ENCODE data around the gene MYH3.

The MYH3 gene

GRCh38 chr17:10648956-10649355, 8.2 kb downstream of the MYH3 start:
- DNase-seq = no peak

DNA sequence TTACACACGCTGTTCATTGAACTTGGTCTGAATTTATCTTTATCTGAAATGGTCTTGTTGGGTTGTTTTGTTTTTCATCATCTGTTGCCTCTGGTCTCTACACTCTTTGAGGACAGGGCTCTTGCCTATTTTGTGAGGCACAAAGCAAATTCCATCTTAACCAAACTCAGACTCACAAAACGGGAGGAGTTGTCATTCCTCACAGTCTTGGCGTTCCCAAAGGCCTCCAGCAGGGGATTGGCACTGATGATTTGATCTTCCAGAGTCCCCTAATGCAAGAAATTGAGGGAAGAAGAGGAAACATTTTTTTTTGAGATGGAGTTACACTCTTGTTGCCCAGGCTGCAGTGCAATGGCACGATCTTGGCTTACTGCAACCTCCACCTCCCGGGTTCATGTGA, 8.7 kb downstream of the MYH3 start:
- no peak for DNase-seq

DNA sequence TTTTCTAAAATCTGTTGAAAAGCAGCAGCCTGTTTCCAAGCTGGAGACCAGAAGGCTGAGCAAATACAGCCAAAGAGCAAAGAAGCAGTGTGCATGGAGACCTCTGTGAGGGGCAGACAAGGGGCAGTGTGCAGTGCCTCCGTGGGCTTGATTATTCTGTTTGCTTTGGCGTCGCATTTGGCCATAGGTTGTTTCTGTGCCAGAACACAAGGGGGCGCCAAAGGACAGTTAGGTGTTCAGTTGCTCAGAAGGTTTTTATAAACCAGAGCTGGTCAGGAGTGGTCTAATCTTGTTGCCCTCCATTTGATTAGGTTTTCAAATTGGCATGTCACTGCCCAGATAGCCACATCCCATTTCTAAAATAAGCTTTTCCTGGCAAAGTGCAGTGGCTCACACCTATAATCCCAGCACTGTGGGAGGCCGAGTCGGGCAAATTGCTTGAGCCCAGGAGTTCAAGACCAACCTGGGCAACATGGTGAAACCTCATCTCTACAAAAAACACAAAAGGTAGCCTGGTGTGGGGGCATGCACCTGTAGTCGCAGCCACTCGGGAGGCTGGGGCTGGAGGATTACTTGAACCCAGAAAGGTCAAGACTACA, 10.6 kb downstream of the MYH3 start:
- peak; percentile 71 for DNase-seq

DNA sequence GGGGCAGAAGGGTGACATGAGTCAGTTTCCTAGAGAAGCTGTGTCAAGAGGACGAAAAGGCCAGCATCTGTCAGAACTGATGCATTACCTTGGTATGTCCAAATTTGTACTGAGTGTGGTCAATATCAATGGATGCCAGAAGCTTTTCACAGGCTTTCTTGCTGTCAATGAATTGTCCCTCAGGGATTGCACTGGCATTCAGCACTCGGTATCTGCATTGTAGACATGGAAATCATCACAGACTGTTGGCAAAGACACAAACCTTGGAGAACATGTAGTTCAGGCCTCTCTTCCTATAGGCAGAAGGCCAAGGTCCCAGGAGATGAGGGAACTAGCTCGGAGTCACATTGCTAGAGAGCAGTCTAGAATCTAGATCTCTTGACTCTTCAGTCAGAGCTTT, 16.6 kb downstream of the MYH3 start:
- no peak for DNase-seq

DNA sequence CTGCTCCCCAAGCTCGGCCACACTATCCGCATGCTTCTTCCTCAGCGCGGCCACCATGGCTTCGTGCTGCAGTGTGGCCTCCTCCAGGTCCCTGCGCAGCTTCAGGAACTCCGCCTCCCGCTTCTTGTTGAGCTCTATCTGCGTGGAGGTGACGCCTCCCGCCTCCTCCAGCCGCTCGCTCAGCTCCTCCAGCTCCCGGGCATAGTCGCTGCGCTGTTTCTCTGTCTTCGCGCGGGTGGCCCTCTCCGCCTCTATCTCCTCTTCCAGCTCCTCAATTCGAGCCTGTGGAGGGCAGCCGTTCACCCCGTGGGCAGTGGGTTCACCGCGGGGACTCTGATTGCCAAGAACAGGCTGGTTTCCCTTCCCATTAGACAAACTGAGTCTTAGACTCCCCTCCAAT, 19.0 kb downstream of the MYH3 start:
- DNase-seq = no peak

GRCh38 chr17:10635290-10635689, 21.8 kb downstream of the MYH3 start:
- no peak for DNase-seq

GRCh38 chr17:10633738-10634379, 23.2 kb downstream of the MYH3 start:
- no peak for DNase-seq

DNA sequence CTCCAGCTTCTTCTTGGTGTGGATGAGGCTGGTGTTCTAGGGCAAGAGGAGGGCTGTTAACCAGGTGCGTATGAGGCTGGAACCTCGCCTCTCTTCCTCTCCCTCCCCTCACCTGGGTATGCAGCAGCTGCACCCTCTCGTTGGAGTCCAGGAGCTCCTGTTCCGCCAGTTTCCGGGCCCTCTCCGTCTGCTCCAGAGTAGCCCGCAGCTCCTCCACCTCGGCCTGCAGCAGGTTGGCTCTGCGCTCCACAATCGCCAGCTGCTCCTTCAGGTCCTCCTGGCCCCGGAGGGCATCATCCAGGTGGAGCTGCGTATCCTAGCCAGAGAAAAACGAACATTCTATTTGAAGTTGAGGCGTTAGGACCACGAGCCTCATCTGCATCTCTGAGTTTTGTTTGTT, 25.4 kb downstream of the MYH3 start:
- no peak for DNase-seq

GRCh38 chr17:10631048-10631700, 25.9 kb downstream of the MYH3 start:
- DNase-seq = peak; percentile 18

DNA sequence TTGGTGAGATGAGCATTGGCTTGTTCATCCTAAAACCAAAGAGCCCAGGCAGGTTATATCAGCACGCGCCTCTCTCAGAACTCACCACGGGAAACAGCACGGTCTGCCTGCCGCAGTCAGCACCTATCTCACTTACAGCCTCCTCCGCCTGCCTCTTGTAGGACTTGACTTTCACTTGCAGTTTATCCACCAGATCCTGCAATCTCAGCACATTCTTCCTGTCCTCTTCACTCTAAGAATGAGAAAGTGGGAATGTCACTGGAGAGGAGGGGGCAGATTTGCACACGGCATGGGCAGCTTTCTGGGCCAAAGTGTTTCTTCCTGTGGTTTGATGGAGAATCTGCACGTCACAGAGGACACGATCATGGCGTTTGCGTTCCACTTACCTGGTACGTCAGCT, 27.4 kb downstream of the MYH3 start:
- DNase-seq = no peak

DNA sequence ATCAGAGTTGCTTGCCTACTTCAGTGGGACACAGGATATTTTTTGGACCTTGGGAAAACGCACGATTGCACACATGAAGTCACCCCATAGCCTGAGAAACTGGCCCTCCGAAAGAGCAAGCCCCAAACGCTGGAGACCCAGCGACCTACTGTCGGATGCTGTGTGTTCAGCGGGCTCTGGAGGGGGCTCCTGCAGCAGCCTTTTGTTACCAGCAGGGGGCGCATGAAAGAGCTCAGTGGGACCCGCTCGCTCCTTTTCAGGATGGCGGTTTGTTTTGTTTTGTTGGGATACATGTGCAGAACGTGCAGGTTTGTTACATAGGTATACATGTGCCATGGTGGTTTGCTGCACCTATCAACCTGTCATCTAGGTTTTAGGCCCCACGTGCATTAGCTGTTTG, 28.4 kb downstream of the MYH3 start:
- no peak for DNase-seq

DNA sequence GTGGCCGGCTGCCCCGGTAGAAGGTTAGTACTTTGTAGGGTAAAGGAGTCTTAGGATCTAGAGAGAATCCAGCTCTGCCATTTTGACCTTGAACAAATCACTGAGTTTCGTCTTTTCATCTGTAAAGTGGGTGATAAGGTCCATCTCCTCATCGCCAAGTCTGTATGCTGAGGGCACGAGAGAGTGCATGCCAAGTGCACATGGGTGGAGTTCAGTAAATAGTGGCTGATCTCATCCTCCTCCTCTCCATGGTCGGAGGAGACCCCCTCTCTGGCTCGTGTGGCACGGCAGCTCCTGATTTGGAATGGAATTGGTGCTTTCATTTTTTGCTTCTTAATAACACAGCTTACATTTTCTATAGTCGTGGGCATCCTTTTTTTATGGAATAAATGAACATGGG, 30.7 kb downstream of the MYH3 start:
- no peak for DNase-seq

DNA sequence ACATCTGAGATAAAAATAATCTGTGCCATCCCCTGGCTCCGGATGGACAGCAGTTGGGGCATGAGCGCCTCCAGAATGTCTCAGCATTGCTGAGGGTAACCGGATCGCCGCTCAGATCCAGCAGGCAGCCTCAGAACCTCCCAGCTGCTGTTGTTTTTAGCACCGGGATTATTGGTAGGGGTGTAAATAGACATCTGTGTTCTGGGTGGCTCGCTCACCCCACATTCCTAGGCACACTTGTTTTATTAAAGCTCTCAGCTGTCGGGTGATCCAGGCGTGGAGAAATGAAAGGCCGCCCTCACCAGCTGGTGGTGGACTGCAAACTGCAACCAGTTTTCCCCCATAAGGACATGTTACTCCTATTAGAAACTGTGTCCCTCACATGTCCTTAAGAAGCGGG, 32.1 kb downstream of the MYH3 start:
- no peak for DNase-seq

DNA sequence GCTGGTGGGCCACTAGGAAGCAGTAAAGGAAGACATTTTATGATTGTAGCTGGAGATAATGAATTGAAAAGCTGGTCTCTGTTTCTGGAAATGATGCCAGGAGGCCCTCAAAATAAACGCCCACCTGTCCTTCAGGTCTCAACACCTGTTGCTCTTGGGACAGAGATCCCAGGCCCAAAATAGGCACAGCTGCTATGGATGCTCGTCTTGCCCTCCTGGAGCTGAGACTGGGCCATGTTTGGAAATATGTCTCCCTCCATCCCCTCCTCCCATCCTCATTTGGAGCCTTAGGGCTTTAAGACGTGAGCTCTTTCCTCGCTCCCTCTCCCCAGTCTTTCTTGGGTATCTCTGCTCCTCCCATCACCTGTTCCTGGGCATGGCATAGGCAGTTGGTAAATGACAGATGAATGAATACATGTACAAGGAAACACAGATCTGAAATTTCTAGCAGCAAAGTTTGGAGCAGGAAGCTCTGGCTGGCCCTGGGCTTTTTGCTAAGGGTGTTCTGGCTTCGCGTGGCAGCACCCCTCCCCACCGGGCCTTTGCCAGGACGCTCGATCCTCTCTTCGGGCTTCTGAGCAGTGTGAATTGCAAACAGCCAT, 33.3 kb downstream of the MYH3 start:
- no peak for DNase-seq

DNA sequence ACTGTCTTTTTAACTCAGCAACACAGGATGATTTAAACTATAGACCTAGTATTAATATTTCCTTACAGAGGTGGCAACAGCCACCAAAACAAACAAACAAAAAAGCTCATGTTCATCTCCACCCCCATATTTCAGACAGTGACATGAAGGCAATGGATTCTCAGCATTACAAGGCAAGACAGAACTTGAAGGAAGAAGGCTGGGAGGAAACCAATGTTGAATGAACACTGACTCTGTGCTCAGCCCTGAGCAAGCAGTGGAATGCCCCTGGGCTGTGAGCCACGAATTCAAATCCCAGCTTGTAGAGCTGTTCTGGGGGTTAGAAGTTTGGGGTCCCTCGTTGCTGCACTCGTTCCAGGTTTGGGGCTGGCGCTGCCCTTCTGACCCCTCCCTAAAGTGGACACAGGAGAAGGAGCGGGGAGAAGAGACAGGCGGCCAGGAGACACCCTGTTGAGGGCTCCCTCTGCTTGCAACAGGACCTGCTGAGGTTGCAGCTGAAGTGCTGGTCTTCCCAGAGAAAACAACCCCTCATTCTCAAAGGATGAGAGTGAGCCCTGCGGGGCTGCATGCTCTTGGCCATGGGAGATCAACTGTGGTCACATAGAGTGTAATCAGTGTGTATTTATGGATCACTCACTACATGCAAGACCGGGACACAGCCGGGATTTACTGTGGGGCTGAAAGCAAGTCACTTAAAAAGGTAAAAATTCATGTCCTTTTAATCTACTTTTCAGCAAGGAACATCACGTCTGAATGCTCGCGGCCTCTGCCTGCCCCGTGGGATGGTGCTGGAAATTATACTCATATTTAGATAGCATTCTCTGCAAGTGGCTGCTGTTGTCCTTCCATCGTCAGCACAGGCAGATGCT, 34.3 kb downstream of the MYH3 start:
- no peak for DNase-seq

- no peak for DNase-seq
These were observed 35.7 kb downstream of the MYH3 start for GRCh38 chr17:10621397-10621796.

DNA sequence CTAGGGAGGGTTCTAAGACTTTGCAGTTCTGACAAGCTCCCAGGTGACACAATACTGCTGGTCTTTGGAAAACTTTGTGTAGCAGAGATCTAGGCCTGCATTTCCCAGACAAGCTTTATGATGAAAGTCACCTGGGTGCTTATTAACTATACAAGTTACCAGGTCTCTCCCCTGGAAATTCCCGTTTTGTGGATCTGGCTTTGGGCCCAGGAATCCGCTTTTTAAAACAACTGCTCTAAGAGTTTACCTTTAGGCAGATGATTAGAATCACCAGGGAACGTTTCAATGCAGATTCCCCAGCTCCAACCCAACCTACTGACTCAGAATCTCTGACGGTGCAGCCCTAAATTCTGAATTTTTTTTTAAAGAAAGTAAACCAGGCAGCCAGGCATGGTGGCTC, 36.3 kb downstream of the MYH3 start:
- no peak for DNase-seq

DNA sequence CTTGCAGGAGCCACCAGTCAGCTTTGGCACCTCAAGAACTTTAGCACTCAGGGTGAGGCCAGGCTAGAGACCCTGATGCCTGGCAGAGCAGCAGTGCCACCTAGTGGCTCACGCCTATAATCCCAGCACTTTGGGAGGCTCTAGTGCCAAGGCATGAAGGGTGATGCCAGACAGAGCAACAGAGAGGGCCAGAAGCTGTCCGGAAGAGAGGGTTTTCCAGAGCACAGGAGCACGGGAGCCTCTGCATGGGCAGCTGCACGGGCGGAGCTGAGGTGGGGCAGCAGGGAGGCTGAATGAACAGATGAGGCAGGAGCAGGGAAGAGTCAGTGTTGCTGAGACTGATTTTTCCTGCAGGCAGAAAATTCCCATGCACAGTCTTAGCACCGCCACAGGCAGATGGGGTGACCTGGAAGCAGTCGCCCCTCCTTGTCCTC, 38.9 kb downstream of the MYH3 start:
- peak; percentile 60 for DNase-seq

DNA sequence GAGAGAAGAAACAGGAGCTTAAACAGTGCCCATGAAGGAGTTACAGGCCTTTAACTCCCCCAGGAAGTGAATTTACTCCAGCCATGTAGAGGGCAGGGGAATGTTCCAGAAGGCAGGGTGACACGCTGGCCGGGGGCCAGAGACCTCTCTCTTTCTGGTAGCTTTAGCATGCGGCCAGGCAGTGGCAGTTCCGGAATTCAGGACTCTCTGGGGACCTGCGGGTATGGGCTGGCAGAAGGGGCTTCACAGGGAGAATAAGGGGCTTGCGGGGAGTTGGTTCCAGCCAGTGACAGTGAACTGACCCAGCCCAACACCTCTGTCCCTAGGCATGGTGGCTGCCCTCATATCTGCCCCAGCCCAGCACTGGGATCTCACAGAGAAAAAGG, 40.0 kb downstream of the MYH3 start:
- no peak for DNase-seq

GRCh38 chr17:10616502-10617119, 40.5 kb downstream of the MYH3 start:
- DNase-seq = peak; percentile 63

- DNase-seq = peak; percentile 19
These were observed 42.5 kb downstream of the MYH3 start for GRCh38 chr17:10614536-10615155.

Measured in CD4-positive, alpha-beta T cell treated with Interleukin-17A for 1 hour (primary cell).